A673 (cell line): ENCODE data around the gene SLC39A2. TPM values are rescaled to one million over a fixed set of nuclear protein-coding genes. Genes with fewer than 3 reads are reported as not detected.
"Not testable (repeated sequence)": the region's sequence is repeated elsewhere in the genome, so short reads cannot be mapped to it uniquely, and the experiment has no call there.

Experiments
- BruUV-seq: library from RNA; stranded (reverse); fragments of 400-500 nt; replicated peaks from 2 replicates; lab custom pipeline; 2021; lab: Mats Ljungman, UMichigan
- CTCF ChIA-PET: fragments of 300-600 bp; sonication (Branson Sonifier 250); formaldehyde crosslinking; loops from one replicate; lab custom pipeline; 2022; ENCODE audit warnings: antibody characterized with exemption; lab: Charles Lee
- POLR2A ChIA-PET: fragments of 300-600 bp; sonication (Branson Sonifier 250); formaldehyde crosslinking; loops from one replicate; lab custom pipeline; 2022; ENCODE audit warnings: antibody characterized with exemption; ENCODE audit not compliant: low non-redundant PET; lab: Charles Lee
- DNase-seq: peaks from one replicate; pipeline ENCODE4 v3.0.0-alpha.2; 2015; ENCODE audit warnings: low spot score
- H3K27ac ChIP-seq: fragments of 200-600 bp; sonication (generic); 2 replicates; pipeline ENCODE4 v1.5.1; 2016; ENCODE audit warnings: mixed run types, low read depth, mild to moderate bottlenecking, mixed read lengths, antibody characterized with exemption, low read length; ENCODE audit not compliant: poor library complexity, severe bottlenecking
- H3K27me3 ChIP-seq: fragments of 200-600 bp; sonication (generic); replicated peaks from 2 replicates; pipeline ENCODE4 v1.6.1; 2017; ENCODE audit warnings: mixed run types, low read depth, mild to moderate bottlenecking, mixed read lengths, antibody characterized with exemption, low read length; ENCODE audit not compliant: insufficient read depth, poor library complexity
- H3K36me3 ChIP-seq: fragments of 200-600 bp; sonication (generic); 2 replicates; pipeline ENCODE4 v1.6.1; 2016; ENCODE audit warnings: mixed run types, mild to moderate bottlenecking, mixed read lengths, antibody characterized with exemption, low read length; ENCODE audit not compliant: insufficient read depth, poor library complexity, severe bottlenecking
- H3K4me1 ChIP-seq: fragments of 200-600 bp; sonication (generic); 2 replicates; pipeline ENCODE4 v1.6.1; 2017; ENCODE audit warnings: mixed run types, mild to moderate bottlenecking, mixed read lengths, antibody characterized with exemption, low read length; ENCODE audit not compliant: insufficient read depth, poor library complexity, severe bottlenecking
- H3K4me3 ChIP-seq: fragments of 200-600 bp; sonication (generic); 2 replicates; pipeline ENCODE4 v1.5.1; 2016; ENCODE audit warnings: low read depth, mixed run types, mild to moderate bottlenecking, mixed read lengths, low read length; ENCODE audit not compliant: poor library complexity, severe bottlenecking
- H3K9me3 ChIP-seq: fragments of 200-600 bp; sonication (generic); 2 replicates; pipeline ENCODE4 v1.6.1; 2016; ENCODE audit warnings: mixed run types, low read depth, mild to moderate bottlenecking, mixed read lengths, antibody characterized with exemption, low read length; ENCODE audit not compliant: poor library complexity, severe bottlenecking
- EZH2 ChIP-seq: fragments of 200-600 bp; sonication (generic); IDR thresholded peaks from 2 replicates; pipeline ENCODE4 v1.6.1; 2017; ENCODE audit warnings: borderline replicate concordance, low read depth, mild to moderate bottlenecking, mixed read lengths, antibody characterized with exemption, low read length; ENCODE audit not compliant: poor library complexity, severe bottlenecking
- intact Hi-C: fragments of 100-400 bp; cut with micrococcal nuclease; formaldehyde crosslinking; loops from one replicate; pipeline ENCODE4 v1.10.0; 2022; ENCODE audit not compliant: unreplicated experiment
- total RNA-seq: library from RNA; stranded (reverse); gene quantifications from 2 replicates; pipeline ENCODE4 v1.2.3, GENCODE V29; 2021
- TF ChIP-seq, protein P1 (sequence below): fragments of 300-800, 200-600 bp; sonication (generic); conservative IDR thresholded peaks from 2 replicates; pipeline ENCODE4 v1.5.1; 2017; ENCODE audit warnings: low read depth, mild to moderate bottlenecking, antibody characterized with exemption, low read length, moderate library complexity, mixed read lengths

SLC39A2 gene
- total RNA-seq, 1 experiment from 2014 or later: not detected

DNA sequence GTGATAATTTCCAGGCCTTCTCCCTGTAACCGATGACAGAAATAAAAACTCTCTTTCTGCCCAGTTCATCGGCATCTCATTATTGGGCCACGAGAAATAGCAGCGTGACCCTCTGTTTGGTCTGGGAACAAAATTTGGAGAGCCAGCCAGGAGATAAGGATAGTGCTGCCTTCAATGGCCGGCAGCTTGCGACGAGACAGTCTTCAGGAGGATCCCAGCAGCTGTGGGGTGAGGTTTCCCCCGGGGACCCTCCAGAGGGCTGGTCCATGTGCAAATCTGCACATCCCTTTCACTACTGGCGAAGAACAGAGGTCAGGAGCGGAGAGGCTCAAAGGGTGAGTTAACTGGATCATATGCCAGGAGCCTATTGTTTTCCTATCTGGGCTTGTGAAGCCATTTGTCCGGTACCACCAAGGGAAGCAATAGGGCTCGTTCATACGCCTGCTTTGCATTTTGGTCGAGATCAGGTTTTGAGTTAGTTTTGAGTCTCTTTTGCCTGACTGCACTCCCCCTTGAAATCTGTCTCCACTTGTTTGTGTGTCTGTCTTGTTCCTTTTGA is 4.8 kb downstream of the SLC39A2 start:
- POLR2A ChIA-PET: interaction anchor here (0.7 kb wide), 1 partner anchor 11 kb away, joined by 3 read pairs; no protein-coding TSS in a partner anchor
- Histone ChIP-seq H3K27ac (no peak overlapping the region), H3K4me3 (no peak overlapping the region), H3K4me1 (peaks cover 4% of the 10 kb centered on the region), H3K27me3 (no peaks in the 10 kb centered on the region), H3K9me3 (no peaks in the 10 kb centered on the region), H3K36me3 (no peaks in the 10 kb centered on the region)
- intact Hi-C loops: no loop called here
- TF ChIP-seq, protein P1, sequence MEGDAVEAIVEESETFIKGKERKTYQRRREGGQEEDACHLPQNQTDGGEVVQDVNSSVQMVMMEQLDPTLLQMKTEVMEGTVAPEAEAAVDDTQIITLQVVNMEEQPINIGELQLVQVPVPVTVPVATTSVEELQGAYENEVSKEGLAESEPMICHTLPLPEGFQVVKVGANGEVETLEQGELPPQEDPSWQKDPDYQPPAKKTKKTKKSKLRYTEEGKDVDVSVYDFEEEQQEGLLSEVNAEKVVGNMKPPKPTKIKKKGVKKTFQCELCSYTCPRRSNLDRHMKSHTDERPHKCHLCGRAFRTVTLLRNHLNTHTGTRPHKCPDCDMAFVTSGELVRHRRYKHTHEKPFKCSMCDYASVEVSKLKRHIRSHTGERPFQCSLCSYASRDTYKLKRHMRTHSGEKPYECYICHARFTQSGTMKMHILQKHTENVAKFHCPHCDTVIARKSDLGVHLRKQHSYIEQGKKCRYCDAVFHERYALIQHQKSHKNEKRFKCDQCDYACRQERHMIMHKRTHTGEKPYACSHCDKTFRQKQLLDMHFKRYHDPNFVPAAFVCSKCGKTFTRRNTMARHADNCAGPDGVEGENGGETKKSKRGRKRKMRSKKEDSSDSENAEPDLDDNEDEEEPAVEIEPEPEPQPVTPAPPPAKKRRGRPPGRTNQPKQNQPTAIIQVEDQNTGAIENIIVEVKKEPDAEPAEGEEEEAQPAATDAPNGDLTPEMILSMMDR: no peak
- no peak for TF ChIP-seq EZH2
- no TSS peak for BruUV-seq
- CTCF ChIA-PET: no interaction called here
- DNase-seq: no peak

DNA sequence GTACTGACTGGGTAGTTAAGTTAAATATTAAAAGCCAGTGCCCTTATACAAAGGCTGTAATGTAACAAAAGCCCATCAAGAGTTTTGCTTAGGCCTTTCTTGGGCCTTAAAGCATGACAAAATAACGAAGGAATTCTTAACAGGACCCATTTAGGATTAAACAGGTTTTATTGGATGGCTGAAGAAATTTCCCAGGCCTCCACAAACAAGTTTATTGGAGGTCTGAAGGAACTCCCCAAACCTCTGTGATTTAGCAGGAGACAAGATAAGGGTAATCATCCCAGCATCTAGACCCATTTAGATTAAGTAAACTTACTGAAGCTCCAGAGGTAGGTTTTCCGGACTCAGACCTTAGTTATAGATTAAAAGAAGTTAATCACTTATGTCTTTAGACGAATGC is 10.6 kb downstream of the SLC39A2 start:
- BruUV-seq, CTCF ChIA-PET: not testable (repeated sequence)

DNA sequence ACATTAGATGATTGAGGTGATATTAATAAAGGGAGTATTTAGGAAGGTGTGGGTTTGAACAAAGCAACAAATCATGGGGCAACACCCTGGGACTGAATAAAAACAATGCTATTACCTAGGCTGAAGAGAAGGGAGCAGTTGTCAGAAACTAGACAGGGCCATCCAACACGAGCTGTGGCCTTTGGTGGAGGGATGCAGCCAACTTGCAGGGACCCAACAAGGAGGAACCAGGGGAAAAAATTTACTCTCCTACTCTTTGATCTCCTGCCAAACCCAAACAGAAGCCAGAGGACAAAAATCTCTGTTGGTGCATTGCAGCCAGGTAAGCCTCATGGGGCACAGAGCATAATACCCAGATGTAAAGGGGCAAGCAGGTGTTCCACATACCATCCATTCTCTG is 12.0 kb downstream of the SLC39A2 start:
- Histone ChIP-seq H3K27me3 (no peaks in the 10 kb centered on the region), H3K27ac (no peak overlapping the region), H3K4me1 (no peaks in the 10 kb centered on the region), H3K4me3 (no peak overlapping the region), H3K36me3 (no peaks in the 10 kb centered on the region), H3K9me3 (no peaks in the 10 kb centered on the region)
- TF ChIP-seq EZH2: no peak
- DNase-seq: no peak
- POLR2A ChIA-PET: no interaction called here
- CTCF ChIA-PET: no interaction called here
- intact Hi-C loops: loop anchor here (10.0 kb wide), 1 partner anchor 184 kb away; no protein-coding TSS in a partner anchor
- no TSS peak for BruUV-seq

More for the DNA sequence above, 10.6 kb downstream of the SLC39A2 start:
- intact Hi-C loops: loop anchor here (10.0 kb wide), 1 partner anchor 185 kb away; no protein-coding TSS in a partner anchor
- H3K36me3 ChIP-seq, H3K4me3 ChIP-seq, H3K27me3 ChIP-seq, POLR2A ChIA-PET, H3K27ac ChIP-seq, H3K9me3 ChIP-seq, H3K4me1 ChIP-seq, DNase-seq: not testable (repeated sequence)

DNA sequence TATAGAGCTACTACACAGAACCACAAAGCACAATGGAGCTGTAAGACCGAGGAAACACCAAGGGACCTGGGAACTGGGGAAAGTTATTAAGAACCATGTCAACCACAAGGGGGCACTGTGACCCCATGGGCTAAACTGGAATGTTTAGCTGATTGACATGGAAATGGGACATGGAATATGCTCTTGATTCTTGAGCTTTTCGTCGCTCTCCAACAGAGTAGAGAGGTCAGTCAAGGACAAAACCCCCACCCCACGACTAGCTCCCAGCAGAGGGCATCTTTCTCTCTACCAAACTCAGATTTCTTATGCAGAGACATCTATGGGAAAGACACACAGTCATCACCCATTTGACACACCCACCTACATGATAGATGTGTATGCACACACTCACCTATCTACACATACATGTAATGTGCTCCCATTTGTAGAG is 15.7 kb downstream of the SLC39A2 start:
- intact Hi-C loops: loop anchor here (1.0 to 10.0 kb wide), 4 partner anchors 26 to 180 kb away; no protein-coding TSS in a partner anchor
- H3K4me1 ChIP-seq: no peaks in the 10 kb centered on the region
- ChIA-PET CTCF (interaction anchor here (0.6 to 2.6 kb wide), 29 partner anchors 9 to 1186 kb away, joined by 3 to 55 read pairs (median 4); partner anchors contain the start of gene ARHGEF40), POLR2A (interaction anchor here (0.6 to 0.8 kb wide), 4 partner anchors 11 to 148 kb away, joined by 3 to 4 read pairs (median 4); no protein-coding TSS in a partner anchor)
- H3K27ac ChIP-seq: no peak overlapping the region
- H3K27me3 ChIP-seq: no peaks in the 10 kb centered on the region
- TF ChIP-seq, protein P1: peak; percentile 92
- TF ChIP-seq EZH2: no peak
- BruUV-seq: no TSS peak
- peak overlapping the region; percentile 8 for H3K4me3 ChIP-seq
- no peaks in the 10 kb centered on the region for H3K9me3 ChIP-seq
- DNase-seq: peak; percentile 93
- no peaks in the 10 kb centered on the region for H3K36me3 ChIP-seq
